NCI-H2107 (cell line): Measurements from ENCODE around the gene STK33.
"Not testable (repeated sequence)": the region's sequence is repeated elsewhere in the genome, so short reads cannot be mapped to it uniquely, and the experiment has no call there.

Experiments used
- DNase-seq: peaks from one replicate; lab custom pipeline; 2025; lab: John Stamatoyannopoulos, UW

The STK33 gene

DNA sequence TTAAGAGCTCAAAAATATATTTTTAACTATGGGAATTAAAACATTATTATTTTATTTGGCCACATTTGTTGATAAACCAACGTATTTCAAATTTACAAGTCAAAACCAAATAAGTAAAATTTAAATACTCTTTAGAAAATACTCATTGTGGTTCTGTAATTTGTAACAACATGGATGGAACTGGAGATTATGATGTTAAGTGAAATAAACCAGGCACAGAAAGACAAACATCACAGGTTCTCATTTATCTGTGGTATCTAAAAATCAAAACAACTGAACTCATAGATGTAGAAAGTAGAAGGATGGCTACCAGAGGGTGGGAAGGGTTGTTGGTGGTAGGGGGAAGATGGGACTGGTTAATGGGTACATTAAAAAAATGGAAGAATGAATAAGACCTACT is 50.8 kb downstream of the STK33 start:
- DNase-seq: no peak

DNA sequence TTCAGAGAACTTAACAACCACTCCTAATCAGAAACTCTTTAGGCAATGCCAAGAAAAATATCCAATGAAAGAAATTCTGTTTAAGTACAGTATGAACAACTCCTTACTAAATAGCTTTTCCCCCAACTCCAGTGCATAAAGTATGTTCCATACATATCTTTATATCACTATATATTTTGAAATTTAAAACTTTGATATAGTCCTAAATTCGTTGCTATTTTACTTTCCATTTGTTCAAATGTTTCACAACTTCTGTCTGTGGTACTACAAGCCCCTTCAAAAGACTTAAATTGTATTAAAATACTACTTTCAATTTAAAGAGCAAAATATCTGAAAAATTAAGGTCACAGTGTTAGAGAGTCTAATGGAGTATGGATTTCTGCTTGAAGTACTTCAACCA is 52.6 kb downstream of the STK33 start:
- no peak for DNase-seq

DNA sequence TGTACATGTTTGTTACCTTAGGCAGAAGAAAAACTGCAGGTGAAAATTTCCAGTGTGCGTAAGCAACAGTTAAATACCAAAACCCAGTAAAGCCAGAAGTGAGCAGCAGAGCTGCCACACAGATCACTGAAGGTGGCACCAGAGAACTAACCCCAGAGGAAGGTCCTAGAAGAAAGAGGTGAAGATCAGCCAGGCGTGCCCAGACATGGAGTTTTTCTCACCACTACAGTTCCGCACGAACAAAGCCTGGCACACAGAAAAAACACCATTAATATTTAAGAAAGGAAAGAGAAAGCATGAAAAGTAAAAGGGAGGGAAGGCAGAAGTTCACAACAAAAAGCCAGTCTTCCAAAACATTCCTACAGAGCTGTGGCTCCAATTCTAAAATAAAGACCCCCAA is 60.7 kb downstream of the STK33 start:
- DNase-seq: no peak

DNA sequence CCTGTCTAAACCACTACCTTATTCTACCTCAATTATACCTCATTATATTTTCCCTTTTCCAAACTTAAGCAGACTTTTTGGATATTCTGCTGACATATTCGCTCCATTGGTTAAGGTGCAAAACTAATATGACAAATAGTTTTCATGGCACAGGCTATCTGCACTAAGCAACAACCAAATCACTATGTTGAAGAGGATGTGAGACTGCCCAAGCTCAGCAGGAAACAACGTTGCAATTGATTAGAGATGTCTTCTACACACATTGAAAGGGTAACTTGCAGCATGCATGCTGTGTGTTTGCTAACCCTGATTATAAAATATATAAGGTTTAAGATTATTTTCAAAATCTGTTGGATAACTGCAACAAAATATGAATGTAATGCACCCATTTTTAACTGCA is 61.6 kb downstream of the STK33 start:
- DNase-seq: no peak

DNA sequence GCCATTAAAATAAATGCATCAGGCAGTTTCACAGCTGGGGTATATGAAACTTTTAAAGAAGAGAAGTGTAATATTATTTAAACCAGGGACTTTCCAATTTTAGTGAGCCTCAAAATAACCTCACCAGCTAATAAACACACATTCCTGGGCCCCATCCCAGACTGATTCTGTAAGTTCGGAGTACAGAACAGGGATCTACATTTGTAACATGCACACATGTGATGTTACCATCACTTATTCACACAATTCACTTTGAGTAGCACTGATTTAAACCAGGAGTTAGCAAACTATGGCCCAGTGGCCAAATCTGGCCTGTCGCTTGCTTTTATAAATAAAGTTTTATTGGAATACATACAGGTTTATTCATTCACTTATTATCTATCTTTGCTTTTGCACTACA is 62.0 kb downstream of the STK33 start:
- DNase-seq: no peak

DNA sequence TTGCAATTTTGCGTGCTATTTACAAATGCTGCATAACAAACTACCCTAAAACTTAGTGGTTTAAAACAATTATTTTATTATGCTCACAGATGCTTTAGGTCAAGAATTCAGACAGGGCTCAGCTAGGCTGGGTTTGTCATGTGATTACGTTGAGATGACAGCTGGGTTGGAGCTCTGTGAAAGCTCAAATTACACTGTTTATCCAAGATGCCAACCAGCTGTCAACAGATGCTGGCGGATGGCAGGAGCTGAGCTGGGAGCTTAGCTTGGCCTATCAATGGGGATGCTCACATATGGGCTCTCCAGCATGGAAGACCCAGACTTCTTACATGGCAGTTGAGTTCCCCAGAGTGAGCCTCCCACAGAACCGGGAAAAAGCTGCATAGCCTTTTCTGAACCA is 62.7 kb downstream of the STK33 start:
- DNase-seq: peak; percentile 39

DNA sequence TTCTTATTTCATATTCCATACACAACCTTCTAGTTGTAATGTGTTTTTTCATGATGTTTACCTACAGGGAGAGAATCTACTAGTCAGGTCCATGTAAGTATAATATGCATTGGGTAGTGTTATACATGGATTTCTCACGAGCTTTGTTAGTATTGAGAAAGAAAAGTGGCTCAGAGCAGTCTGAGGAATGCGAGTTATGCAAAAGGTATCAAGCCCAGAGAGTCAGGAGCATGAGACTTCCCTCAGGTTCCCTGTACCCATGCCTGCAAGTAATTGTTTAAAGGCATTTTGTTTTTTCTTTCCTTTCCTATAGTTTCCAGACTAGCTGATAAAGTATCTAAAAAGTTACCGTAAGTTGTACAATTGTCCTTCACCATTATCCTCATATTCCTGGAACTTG is 66.1 kb downstream of the STK33 start:
- DNase-seq: no peak

DNA sequence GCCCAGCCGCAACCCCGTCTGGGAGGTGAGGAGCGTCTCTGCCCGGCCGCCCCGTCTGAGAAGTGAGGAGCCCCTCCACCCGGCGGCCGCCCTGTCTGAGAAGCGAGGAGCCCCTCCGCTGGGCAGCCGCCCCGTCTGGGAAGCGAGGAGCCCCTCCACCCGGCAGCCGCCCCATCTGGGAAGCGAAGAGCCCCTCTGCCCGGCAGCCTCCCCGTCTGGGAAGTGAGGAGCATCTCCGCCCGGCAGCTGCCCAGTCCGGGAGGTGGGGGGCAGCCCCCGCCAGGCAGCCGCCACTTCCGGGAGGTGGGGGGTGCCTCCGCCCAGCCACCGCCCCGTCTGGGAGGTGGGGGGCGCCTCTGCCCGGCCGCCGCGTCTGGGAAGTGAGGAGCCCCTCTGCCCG is 70.6 kb downstream of the STK33 start:
- DNase-seq: no peak

DNA sequence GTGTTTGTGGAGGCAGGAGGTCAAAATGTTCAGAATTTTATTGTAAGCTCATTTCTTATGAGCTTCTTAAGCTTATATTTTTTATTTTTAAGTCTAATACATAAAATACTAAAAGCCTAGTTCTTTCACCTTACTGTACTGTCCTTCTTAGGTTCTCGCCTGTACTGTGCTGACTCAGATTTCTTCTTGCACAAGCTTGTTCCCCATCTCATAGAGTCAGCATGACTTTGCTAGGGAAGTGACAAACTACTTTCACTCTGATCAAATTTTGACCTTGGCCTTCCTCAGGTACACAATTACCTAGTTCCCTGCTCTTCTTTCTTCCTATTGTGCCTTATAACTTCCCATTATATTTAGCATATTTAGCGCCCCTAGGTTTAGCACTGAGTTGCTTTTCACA is 81.5 kb downstream of the STK33 start:
- DNase-seq: no peak

DNA sequence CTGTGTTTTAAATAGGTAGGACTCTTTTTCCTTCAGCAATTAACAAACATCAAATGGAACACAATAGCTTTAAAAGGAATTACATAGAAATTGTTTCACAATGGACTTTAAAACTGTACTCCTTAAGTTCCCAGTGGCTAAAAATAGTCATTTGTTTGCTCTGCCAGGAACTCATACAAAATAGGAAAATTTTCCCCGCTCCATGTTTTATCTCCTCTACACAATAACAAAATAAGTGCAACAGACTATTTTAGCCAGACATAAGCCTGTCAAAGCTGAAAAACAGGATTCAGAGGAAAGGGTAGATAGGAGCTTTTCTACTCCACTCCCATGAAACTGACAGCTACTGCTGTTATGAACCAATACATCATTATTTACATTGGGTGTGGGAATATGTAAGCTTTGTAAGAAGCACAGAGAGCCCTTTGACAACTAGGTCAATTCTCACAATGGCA is 90.1 kb downstream of the STK33 start:
- DNase-seq: no peak

DNA sequence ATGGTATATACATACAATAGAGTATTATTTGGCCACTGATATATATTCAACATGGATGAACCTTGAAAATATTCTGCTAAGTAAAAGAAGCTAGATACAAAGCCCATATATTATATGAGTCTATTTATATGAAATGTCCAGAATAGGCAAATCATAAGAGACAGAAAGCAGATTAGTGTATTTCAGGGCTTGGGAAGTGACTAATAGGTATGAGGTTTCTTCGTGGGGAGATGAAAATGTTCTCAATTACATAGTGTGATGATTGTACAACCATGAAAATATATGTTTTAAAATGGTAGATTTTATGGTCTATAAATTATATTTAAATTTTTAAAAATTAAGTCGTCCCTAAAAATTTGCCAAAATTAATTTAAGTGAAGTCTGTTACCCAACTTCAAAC is 92.2 kb downstream of the STK33 start:
- DNase-seq: no peak

DNA sequence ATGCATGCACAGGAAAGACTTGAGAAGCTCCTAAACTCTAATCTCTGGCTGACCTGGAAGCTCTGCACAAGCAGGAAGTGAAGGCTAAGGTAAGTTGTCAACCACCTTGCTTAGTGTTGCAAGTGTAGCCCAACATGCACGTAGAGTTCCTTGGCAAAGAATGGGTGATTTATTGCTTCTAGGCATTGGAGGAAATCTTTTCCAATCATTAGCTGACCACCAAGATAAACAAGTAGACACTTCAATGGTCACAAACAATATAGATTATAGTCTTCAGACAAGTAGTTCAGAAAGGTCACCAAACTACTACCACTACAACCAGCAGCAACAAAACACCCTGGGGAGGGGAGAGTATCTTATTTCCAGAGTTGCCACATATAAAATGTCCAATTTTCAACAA is 105.6 kb downstream of the STK33 start:
- DNase-seq: no peak

DNA sequence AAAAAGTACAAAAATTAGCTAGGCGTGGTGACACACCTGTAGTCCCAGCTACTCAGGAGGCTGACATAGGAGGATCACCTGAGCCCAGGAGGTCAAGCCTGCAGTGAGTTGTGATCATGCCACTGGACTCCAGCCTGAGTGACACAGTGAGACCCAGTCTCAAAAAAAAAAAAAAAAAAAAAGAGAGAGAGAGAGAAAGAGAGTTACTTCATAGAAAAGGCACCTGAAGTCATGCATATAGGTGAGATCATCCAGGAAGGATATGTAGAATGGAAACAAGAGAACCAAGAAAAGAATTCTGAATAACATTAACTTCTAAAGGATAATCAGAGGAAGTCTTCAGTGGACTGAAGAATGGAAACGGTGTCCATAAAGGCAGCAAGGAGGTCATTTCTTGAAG is 106.8 kb downstream of the STK33 start:
- no peak for DNase-seq

DNA sequence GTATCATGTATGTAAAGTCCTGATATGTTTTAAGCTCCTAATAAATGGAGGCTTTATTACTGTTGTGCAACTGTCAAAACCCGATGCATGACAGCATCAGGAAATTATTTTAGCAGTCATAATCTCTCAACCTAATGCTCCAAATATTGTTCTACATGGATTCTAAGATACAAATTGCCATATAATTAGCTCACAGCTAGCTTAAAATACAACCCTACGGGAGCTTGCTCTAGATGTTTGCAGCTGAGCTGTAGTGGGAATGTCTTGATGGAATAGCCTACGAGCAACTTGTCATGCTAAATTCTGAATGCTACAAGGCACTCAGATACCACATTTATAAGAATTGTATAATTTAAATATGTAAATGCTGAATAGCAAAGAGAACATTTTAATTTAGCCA is 109.8 kb downstream of the STK33 start:
- DNase-seq: no peak

DNA sequence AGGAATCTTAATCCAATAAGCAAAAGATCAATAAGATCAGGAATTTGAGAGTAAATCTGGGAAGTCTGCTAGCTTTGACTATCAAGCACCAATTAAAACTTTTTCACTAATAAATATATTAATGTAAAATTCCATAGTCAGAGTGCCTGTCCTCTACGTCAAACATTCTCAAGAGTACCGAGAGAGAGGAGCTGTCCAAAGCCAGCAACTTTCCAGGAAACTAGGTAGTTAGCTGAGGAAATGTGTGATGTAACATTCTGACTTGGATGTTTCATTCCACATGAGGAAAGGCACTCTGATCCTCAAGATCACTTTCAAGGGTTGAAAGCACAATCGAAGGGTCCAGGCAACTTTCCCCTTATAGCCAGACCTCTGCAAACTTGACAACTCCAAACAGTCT is 113.2 kb downstream of the STK33 start:
- no peak for DNase-seq

DNA sequence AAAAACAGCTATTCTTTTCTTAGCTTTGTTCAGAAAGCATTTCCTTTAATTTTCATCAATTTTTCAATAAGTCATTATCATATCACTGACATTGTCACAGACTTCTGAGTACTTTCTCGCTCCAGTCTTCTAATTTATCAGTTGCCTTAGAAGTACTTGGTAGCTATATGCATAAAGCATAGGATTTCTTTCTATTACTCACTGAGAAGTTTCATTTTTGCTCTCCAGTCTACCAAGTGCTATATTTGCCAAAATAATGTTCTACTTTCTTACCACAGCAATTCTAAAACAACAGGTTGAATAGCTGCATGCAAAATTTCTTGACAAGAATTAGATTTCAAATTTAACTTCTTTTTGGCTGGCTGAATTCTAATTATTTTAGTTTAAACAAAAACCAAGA is 116.3 kb downstream of the STK33 start:
- DNase-seq: no peak

DNA sequence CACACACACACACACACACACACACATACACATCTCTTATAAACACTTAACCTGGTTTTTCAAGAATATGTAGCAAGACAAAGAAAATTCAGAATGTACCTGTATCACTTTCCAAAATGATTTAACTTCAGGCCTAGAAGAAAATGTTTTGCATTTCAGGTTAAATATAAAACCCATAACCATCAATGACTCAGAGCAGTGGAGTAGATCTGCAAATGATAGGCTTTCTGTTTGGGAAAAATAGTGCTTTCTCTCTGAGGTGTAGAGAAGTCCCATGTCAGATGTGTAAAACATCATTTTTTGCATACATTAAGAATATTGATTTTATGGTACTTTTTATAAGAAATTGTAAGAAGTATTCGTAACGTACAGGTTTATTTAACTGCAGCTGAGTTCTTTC is 116.9 kb downstream of the STK33 start:
- no peak for DNase-seq

DNA sequence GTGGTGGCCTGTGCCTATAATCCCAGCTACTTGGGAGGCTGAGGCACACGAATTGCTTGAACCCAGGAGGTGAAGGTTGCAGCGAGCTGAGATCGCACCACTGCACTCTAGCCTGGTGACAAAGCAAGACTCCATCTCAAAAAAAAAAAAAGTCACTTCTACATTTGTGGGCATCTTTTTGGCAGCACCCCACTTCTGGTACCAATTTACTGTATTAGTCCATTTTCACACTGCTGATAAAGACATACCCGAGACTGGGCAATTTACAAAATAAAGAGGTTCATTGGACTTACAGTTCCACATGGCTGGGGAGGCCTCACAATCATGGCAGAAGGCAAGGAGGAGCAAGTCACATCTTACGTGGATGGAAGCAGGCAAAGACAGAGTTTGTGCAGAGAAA is 126.2 kb downstream of the STK33 start:
- DNase-seq: not testable (repeated sequence)

DNA sequence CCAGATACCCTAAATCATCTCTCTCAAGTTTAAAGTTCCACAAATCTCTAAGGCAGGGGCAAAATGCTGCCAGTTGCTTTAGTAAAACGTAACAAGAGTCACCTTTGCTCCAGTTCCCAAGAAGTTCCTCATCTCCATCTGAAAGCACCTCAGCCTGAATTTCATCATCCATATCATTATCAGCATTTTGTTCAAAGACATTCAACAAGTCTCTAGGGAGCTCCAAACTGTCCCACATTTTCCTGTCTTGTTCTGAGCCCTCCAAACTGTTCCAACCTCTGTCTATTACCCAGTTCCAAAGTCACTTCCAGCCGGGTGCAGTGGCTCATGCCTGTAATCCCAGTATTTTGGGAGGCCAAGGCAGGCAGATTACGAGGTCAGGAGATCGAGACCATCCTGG is 126.7 kb downstream of the STK33 start:
- not testable (repeated sequence) for DNase-seq

DNA sequence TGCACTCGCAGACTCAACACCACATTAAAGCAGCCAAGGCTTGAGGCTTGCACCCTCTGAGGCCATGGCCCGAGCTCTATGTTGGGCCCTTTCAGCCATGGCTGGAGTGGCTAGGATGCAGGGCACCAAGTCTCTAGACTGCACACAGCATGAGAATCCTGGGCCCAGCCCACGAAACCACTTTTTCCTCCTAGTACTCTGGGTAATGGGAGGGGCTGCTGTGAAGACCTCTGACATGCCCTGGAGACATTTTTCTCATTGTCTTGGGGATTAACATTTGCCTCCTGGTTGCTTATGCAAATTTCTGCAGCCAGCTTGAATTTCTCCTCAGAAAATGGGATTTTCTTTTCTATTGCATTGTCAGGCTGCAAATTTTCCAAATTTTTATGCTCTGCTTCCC is 127.1 kb downstream of the STK33 start:
- DNase-seq: not testable (repeated sequence)

DNA sequence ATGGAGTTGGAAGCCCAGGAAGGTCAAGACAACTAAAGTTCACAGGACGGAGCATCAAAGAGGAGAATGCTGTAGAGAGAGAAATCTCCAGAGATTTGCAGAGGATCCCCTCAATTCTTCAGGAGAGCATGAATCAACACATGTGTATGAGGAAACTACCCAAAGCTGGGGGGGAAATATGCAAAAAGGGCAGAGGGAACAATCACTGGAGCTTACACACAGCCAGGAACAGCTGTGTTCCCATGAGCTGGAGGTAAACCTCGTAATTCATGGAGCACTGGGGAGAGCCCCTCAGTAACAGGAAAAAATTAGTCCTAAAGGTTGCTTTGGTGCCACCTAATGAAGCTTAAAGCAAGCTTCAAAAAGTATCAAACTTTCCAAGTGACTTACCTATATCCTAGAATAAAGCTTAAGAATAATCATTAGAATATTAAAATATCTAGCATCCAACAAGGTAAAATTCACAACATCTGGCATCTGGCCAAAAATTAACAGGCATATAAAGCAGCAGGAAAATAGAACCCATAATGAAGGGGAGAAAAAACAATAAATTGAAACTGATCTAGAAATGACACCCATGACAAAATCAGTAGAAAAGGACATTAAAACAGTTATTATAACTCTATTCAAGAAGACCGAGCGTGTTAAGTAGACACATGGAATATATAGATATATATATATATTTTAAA is 134.2 kb downstream of the STK33 start:
- no peak for DNase-seq

DNA sequence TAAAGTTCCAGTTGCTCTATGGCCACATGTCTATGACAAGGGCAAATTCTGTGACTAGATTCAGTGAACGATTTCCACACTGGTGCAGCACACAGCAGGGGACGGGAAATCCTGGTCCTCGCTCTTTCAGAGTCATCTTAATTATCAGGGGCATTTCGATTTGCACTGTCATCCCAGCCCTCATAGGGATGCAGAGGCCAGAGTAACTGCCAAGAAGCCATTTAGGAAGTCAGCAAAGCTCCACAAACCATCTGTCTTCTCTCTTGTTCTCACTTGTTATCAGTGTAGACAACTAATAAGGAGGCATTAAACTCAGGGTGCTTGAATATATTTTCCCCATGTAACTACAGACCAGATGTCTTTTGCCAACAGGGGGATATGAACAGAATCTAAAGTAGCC is 151.7 kb downstream of the STK33 start:
- no peak for DNase-seq

DNA sequence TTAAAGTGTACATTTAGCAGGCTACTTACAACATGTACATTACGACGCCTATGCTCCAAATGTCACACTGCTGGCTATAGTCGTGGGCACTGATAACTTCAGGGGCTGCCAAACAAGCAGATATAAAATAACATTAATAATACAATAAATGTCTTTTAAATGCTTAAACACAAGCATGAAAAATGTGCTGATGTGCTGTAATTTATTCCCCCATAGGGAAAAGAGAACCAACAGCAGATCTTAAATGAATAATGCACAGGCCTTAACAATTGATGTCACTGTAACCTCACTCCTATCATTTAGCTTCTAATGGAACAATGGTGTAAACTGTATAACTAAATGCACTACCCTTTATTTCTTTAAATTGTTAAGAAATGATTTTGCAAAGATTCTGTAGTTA is 153.4 kb downstream of the STK33 start:
- no peak for DNase-seq

DNA sequence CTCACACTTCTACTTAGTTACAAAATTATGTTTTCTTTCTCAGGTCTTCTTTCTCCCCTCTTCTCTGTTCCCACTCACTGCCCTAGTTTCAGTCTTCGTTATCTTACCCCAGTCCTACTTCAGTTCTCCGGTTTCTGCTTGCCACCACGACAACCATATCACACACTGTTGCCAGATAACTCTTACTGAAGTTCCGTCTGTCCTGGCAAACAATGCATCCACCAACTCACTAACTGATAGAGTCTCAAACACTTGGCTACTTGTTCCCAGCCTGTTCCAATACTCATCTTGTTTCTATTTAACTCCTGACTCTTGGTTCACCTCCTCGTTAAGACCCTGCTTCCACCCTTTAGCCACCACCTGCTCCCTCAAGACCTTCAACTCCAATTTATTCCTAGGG is 164.5 kb downstream of the STK33 start:
- DNase-seq: no peak

DNA sequence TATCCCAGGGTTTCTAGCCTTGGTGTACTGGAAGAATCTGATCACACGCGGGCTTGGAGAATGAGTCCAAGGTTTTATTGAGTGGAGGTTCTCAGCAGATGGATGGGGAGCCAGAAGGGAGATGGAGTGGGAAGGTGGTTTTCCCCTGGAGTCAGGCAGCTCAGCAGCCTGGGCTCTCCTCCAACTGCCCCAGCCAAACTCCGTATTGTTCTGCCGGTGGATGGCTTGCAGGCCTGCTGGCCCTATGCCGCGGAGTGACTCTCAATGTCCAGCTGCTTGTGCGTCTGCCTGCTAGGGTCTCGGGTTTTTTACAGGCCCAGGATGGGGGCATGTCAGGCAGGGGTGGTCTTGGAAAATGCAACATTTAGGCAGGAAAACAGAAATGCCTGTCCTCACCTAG is 168.0 kb downstream of the STK33 start:
- DNase-seq: no peak
